Peyer's patch (tissue), 4 donors: ENCODE data around the gene SCML1. TPM values are rescaled to one million over a fixed set of nuclear protein-coding genes. Genes with fewer than 3 reads are reported as not detected.

ENCODE experiments used
- DNase-seq, 3 donors: peaks; one replicate each; pipeline ENCODE4 v3.0.0-alpha.2; 2017 to 2019
- H3K27ac ChIP-seq, 4 donors: fragments of 200-600 bp; sonication (generic); one replicate each; pipeline ENCODE4 v1.5.1; 2016 to 2019
- H3K27me3 ChIP-seq, 2 donors: fragments of 200-600 bp; sonication (generic); one replicate each; pipeline ENCODE4 v1.5.1; 2019
- H3K36me3 ChIP-seq, 3 donors: fragments of 200-600 bp; sonication (generic); one replicate each; pipeline ENCODE4 v1.5.1; 2016 to 2019
- H3K4me1 ChIP-seq, 4 donors: fragments of 200-600 bp; sonication (generic); one replicate each; pipeline ENCODE4 v1.5.1; 2016 to 2019
- H3K4me3 ChIP-seq, 4 donors: fragments of 200-600 bp; sonication (generic); 1 replicate in 3 of 4; 2 replicates in 1 of 4; pipeline ENCODE4 v1.5.1; 2016 to 2019; ENCODE audit warnings: mild to moderate bottlenecking in 1 of 4
- H3K9me3 ChIP-seq, 4 donors: fragments of 200-600 bp; sonication (generic); one replicate each; pipeline ENCODE4 v1.5.1; 2016 to 2019; ENCODE audit warnings: mild to moderate bottlenecking in 1 of 4
- CTCF ChIP-seq, 6 experiments: fragments of 450-650 bp in 4 of 6; fragments of 200-600 bp in 2 of 6; sonication (generic) in 1 of 6; IDR thresholded peaks; one replicate each; pipeline ENCODE4 v1.5.1; 2017 to 2019; ENCODE audit warnings: antibody characterized with exemption in 6 of 6, mild to moderate bottlenecking in 3 of 6, moderate library complexity in 1 of 6
- POLR2A ChIP-seq, 2 donors: fragments of 450-650 bp; IDR thresholded peaks; one replicate each; pipeline ENCODE4 v1.5.1; 2017; ENCODE audit warnings: antibody characterized with exemption in 2 of 2, mild to moderate bottlenecking in 2 of 2, moderate library complexity in 2 of 2
- total RNA-seq, 4 donors: library from RNA; depleted of rRNA; stranded (reverse); fragments of >200 nt; gene quantifications; one replicate each; pipeline ENCODE4 v1.1.0, GENCODE V29; 2016

Gene SCML1
- total RNA-seq, 4 donors from 2014 or later = 14.0 to 20.6 (median 18.7) TPM

GRCh38 chrX:17767734-17768133, 30.4 kb downstream of the SCML1 start:
- DNase-seq = no peak
- Histone ChIP-seq H3K4me3 (no peak overlapping the region), H3K27ac (no peak overlapping the region), H3K36me3 (no peaks in the 10 kb centered on the region), H3K4me1 (no peaks in the 10 kb centered on the region), H3K27me3 (no peaks in the 10 kb centered on the region), H3K9me3 (no peaks in the 10 kb centered on the region)
- TF ChIP-seq CTCF (IDR thresholded peaks at IDR 0.05) (no peak), POLR2A (IDR thresholded peaks at IDR 0.05) (no peak)

GRCh38 chrX:17768997-17769396, 31.7 kb downstream of the SCML1 start:
- no peak for DNase-seq

GRCh38 chrX:17769701-17770269, 32.5 kb downstream of the SCML1 start:
- Histone ChIP-seq H3K4me1 (no peaks in the 10 kb centered on the region), H3K36me3 (no peaks in the 10 kb centered on the region), H3K4me3 (no peak overlapping the region), H3K27me3 (no peaks in the 10 kb centered on the region), H3K9me3 (no peaks in the 10 kb centered on the region), H3K27ac (no peak overlapping the region)
- no peak for TF ChIP-seq POLR2A (IDR thresholded peaks at IDR 0.05)
- no peak for DNase-seq

More at GRCh38 chrX:17768997-17769396, 31.7 kb downstream of the SCML1 start:
- H3K9me3 ChIP-seq = no peaks in the 10 kb centered on the region
- H3K4me3 ChIP-seq = no peak overlapping the region
- no peaks in the 10 kb centered on the region for H3K36me3 ChIP-seq
- H3K27me3 ChIP-seq = no peaks in the 10 kb centered on the region
- no peak for TF ChIP-seq POLR2A (IDR thresholded peaks at IDR 0.05)
- TF ChIP-seq CTCF (IDR thresholded peaks at IDR 0.05) = no peak
- H3K4me1 ChIP-seq = no peaks in the 10 kb centered on the region
- no peak overlapping the region for H3K27ac ChIP-seq

- TF ChIP-seq POLR2A (IDR thresholded peaks at IDR 0.05) (no peak), CTCF (IDR thresholded peaks at IDR 0.05) (no peak)
- no peaks in the 10 kb centered on the region for H3K9me3 ChIP-seq
- H3K36me3 ChIP-seq = no peaks in the 10 kb centered on the region
- no peaks in the 10 kb centered on the region for H3K4me1 ChIP-seq
- H3K4me3 ChIP-seq = no peak overlapping the region
- no peak for DNase-seq
- H3K27me3 ChIP-seq = no peaks in the 10 kb centered on the region
- no peak overlapping the region for H3K27ac ChIP-seq
These were observed 36.1 kb downstream of the SCML1 start for GRCh38 chrX:17773221-17773876.

GRCh38 chrX:17774053-17774452, 36.8 kb downstream of the SCML1 start:
- no peak overlapping the region for H3K4me3 ChIP-seq
- no peaks in the 10 kb centered on the region for H3K4me1 ChIP-seq

More at GRCh38 chrX:17774053-17774452, 36.8 kb downstream of the SCML1 start:
- Histone ChIP-seq H3K27me3 (no peaks in the 10 kb centered on the region), H3K9me3 (no peaks in the 10 kb centered on the region), H3K27ac (no peak overlapping the region), H3K36me3 (no peaks in the 10 kb centered on the region)
- TF ChIP-seq CTCF (IDR thresholded peaks at IDR 0.05) = no peak
- no peak for TF ChIP-seq POLR2A (IDR thresholded peaks at IDR 0.05)
- no peak for DNase-seq
